ENCODE measurements around the gene HTT. TPM values are rescaled to one million over a fixed set of nuclear protein-coding genes. Genes with fewer than 3 reads are reported as not detected.
A peak's percentile ranks its signal among the peaks of the same experiment; 100 is the strongest.

The HTT gene
- total and polyA plus RNA-seq, 10 donors, result 10.0 to 124 (median 84.4) TPM

DNA sequence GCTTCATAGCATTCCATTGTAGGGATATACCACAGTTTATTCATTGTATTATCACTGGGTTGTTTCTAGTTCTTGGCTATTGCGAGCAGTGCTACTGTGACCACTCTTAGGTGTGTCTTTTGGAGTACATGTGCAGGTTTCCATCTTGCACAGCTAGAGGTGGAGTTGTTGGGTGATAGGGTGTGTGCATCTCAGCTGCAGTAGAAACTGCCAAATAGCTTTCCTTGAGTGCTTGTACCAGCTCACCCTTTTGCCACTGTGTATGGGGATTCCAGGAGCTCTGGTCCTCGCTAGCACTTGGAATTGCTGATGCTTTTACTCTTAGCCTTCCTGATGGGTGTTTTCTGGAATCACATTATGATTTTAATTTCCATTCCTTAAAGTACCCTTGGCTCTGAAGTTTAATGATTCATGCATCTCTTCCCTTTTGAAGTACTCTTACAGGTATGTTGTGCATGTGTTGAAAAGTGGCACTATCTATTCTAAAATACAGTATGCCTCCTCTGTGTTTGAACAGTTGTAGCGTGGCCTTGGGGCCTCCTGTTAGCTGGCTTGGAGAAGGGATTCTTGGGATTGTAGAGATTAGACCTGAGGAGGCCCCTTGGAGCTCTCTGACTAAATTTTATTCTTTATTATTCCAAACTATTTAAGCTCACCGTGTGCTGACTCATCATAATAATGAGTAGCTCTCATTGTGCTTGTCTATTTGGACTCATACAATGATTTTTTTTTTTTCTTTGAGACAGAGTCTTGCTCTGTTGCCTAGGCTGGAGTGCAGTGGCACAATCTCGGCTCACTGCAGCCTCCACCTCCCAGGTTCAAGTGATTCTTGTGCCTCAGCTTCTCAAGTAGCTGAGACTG is 38.4 kb downstream of the HTT start:
- intact Hi-C loops (cut with DNase I; ENCODE audit: low total_unique reads), result no loop called here
- WGBS, 5 donors, result 91 to 95% (median 92%) methylated on average over 5 of the region's 5 CpGs
- no peaks in the 10 kb centered on the region for H3K27me3 ChIP-seq (replicated peaks in 1 of 7)
- H3K9me3 ChIP-seq, result no peaks in the 10 kb centered on the region
- TF ChIP-seq POLR2AphosphoS5 (IDR thresholded peaks at IDR 0.05) (no peak), POLR2A (IDR thresholded peaks at IDR 0.05) (no peak)
- TF ChIP-seq, protein P1, sequence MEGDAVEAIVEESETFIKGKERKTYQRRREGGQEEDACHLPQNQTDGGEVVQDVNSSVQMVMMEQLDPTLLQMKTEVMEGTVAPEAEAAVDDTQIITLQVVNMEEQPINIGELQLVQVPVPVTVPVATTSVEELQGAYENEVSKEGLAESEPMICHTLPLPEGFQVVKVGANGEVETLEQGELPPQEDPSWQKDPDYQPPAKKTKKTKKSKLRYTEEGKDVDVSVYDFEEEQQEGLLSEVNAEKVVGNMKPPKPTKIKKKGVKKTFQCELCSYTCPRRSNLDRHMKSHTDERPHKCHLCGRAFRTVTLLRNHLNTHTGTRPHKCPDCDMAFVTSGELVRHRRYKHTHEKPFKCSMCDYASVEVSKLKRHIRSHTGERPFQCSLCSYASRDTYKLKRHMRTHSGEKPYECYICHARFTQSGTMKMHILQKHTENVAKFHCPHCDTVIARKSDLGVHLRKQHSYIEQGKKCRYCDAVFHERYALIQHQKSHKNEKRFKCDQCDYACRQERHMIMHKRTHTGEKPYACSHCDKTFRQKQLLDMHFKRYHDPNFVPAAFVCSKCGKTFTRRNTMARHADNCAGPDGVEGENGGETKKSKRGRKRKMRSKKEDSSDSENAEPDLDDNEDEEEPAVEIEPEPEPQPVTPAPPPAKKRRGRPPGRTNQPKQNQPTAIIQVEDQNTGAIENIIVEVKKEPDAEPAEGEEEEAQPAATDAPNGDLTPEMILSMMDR (IDR thresholded peaks at IDR 0.05 in 8 of 11, conservative IDR thresholded peaks at IDR 0.05 in 3 of 11), result no peak
- peak overlapping the region in 2 of 8 donors; percentile 46 to 69 for H3K27ac ChIP-seq
- no peak for DNase-seq
- H3K36me3 ChIP-seq, result peaks cover 4 to 100% (median 66%) of the 10 kb centered on the region in 6 donors
- no peak overlapping the region for H3K4me3 ChIP-seq
- H3K4me1 ChIP-seq, result peaks cover 0 to 25% (median 0%) of the 10 kb centered on the region in 6 donors

DNA sequence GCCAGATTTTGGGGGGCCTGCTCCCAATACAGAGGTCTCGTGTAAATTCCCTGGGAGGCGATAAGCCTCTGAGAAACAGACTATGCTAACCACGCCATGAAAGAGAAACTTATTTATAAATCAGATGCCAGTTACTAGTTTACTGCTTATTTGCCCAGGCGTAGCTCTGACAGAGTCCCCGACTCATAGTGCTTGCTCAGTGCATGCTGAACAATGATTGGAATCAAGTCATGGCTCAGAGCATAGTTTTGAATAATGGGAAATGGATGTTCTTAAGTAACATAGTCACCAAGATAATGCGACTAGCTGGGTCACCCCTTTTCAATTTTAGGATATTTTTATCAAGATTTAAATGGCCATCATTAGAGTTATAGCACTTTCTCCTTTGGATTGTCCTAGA is 39.9 kb downstream of the HTT start:
- Histone ChIP-seq H3K27me3 (replicated peaks in 1 of 7) (no peaks in the 10 kb centered on the region), H3K4me1 (peaks cover 0 to 19% (median 0%) of the 10 kb centered on the region in 6 donors), H3K27ac (no peak overlapping the region), H3K4me3 (no peak overlapping the region), H3K9me3 (no peaks in the 10 kb centered on the region), H3K36me3 (peaks cover 4 to 100% (median 64%) of the 10 kb centered on the region in 6 donors)
- WGBS, 5 donors, result 94 to 99% (median 97%) methylated on average over 6 of the region's 6 CpGs
- no peak for DNase-seq
- TF ChIP-seq POLR2AphosphoS5 (IDR thresholded peaks at IDR 0.05) (no peak), POLR2A (IDR thresholded peaks at IDR 0.05) (no peak)
- TF ChIP-seq, protein P1 (IDR thresholded peaks at IDR 0.05 in 8 of 11, conservative IDR thresholded peaks at IDR 0.05 in 3 of 11), result no peak
- intact Hi-C loops (cut with DNase I; ENCODE audit: low total_unique reads), result no loop called here

GRCh38 chr4:3115637-3116270 is 41.3 kb downstream of the HTT start:
- no peaks in the 10 kb centered on the region for H3K27me3 ChIP-seq (replicated peaks in 1 of 7)
- intact Hi-C loops (cut with DNase I; ENCODE audit: low total_unique reads), result no loop called here
- 88 to 95% (median 92%) methylated on average over 15 of the region's 15 CpGs for WGBS, 5 donors
- H3K27ac ChIP-seq, result no peak overlapping the region
- DNase-seq, result no peak
- no peak overlapping the region for H3K4me3 ChIP-seq
- no peaks in the 10 kb centered on the region for H3K9me3 ChIP-seq
- H3K4me1 ChIP-seq, result peaks cover 0 to 16% (median 0%) of the 10 kb centered on the region in 6 donors
- peaks cover 4 to 100% (median 60%) of the 10 kb centered on the region in 6 donors for H3K36me3 ChIP-seq
- TF ChIP-seq POLR2AphosphoS5 (IDR thresholded peaks at IDR 0.05) (peak in 1 of 3 donors; percentile 41), POLR2A (IDR thresholded peaks at IDR 0.05) (no peak)
- TF ChIP-seq, protein P1 (IDR thresholded peaks at IDR 0.05 in 8 of 11, conservative IDR thresholded peaks at IDR 0.05 in 3 of 11), result no peak

- intact Hi-C loops (cut with DNase I; ENCODE audit: low total_unique reads), result no loop called here
- H3K4me1 ChIP-seq, result peaks cover 3 to 15% (median 5%) of the 10 kb centered on the region in 6 donors
- no peak for DNase-seq
- H3K36me3 ChIP-seq, result peaks cover 4 to 100% (median 64%) of the 10 kb centered on the region in 6 donors
- TF ChIP-seq POLR2AphosphoS5 (IDR thresholded peaks at IDR 0.05), result no peak
- TF ChIP-seq POLR2A (IDR thresholded peaks at IDR 0.05), result no peak
- TF ChIP-seq, protein P1 (IDR thresholded peaks at IDR 0.05 in 8 of 11, conservative IDR thresholded peaks at IDR 0.05 in 3 of 11), result no peak
- 76 to 92% (median 85%) methylated on average over 2 of the region's 2 CpGs for WGBS, 5 donors
- no peaks in the 10 kb centered on the region for H3K9me3 ChIP-seq
- H3K27me3 ChIP-seq (replicated peaks in 1 of 7), result no peaks in the 10 kb centered on the region
- H3K4me3 ChIP-seq, result no peak overlapping the region
- no peak overlapping the region for H3K27ac ChIP-seq
Observed at GRCh38 chr4:3116955-3117354, 42.5 kb downstream of the HTT start.

Measured in spleen (tissue), 11 donors.